SH-SY5Y (cell line): ENCODE measurements around the gene RPS6KA2.

Source experiments
- GATA2 ChIP-seq: IDR thresholded peaks from 2 replicates; pipeline ENCODE4 v1.6.1; 2011; ENCODE audit warnings: mild to moderate bottlenecking, low read depth, low read length
- GATA3 ChIP-seq: IDR thresholded peaks from 2 replicates; pipeline ENCODE4 v1.6.1; 2011; ENCODE audit warnings: low read depth, mild to moderate bottlenecking, low read length, moderate library complexity

The RPS6KA2 gene

GRCh38 chr6:166561771-166562359 is 65.2 kb downstream of the RPS6KA2 start:
- TF ChIP-seq GATA2 = no peak
- no peak for TF ChIP-seq GATA3

GRCh38 chr6:166560222-166560621 is 66.8 kb downstream of the RPS6KA2 start:
- TF ChIP-seq GATA3 (no peak), GATA2 (no peak)

DNA sequence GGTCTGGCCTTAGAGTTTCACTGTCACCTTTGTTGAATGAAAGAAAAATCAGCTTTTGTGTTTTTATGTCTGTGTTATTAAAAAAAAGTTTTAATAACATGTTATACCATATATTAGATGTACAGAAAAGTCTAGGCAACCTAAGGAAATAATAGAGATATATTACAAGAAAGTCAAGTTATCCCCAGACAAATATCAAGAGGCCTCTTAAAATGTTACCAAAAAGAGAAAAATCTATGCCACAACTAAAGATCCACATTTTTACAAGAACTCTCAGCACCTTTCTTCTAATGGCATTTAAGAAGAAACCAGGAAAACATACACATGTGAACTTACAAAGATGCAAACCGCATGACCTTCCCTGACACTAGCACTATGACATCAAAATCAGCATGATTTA is 67.4 kb downstream of the RPS6KA2 start:
- TF ChIP-seq GATA2 (no peak), GATA3 (no peak)

DNA sequence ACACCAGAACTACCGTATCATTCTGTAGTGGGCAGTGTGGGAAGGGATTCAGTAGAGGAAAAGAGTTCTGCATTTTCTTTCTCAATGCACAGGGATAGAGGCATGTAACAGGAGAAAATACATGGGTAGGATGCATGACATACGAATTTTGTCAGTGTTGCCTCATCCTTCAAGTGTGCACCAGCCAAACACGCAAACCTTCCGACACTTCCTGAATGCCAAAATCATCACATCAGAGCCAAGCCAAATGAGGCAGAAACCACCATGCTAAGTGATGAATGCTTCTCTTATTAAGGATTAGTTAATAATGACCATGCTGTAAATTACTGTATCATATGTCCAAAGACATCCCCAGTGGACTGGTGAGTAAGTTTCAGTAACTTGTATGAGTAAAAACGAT is 67.8 kb downstream of the RPS6KA2 start:
- TF ChIP-seq GATA2 = no peak
- no peak for TF ChIP-seq GATA3

DNA sequence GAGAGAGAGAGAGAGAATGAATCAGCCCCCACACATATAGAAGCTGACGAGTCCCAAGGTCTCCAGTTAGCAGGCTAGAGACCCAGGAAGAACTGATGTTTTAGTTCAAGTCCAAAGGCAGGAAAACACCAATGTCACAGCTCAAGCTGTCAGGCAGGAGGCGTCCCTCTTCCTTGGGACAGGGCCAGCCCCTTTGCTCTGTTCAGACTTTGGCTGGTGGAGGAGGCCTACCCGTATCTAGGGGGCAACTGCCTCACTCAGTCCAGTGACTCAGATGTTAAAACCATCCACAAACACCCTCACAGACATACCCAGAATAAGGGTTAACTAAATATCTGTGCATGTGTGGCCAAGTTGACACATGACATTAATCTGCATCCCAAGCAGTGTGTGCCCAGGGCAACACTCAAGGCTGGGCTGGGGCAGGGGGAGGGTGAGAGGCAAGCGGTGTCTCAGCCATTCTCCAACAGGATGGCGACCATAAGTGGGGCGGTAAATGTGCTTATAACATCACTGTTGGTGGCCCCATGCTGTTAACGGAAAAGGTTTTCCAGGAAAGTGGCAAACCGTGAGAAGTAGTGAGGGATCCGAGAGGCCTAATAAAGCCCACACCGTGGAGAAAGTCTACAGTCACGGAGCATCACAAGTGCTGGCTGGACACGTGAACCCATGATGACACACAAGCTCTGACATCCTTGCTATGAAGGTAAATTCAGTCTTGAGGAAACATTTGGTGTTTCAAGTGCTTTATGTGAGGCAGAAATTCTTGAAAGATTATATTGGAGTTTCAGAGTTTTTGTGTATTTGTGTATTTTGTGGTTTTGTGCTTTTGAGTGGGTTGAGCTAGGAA is 68.7 kb downstream of the RPS6KA2 start:
- TF ChIP-seq GATA2 (no peak), GATA3 (no peak)

GRCh38 chr6:166556863-166557322 is 70.2 kb downstream of the RPS6KA2 start:
- TF ChIP-seq GATA2 = no peak
- TF ChIP-seq GATA3 = no peak

- no peak for TF ChIP-seq GATA3
- TF ChIP-seq GATA2 = no peak
These were observed 70.7 kb downstream of the RPS6KA2 start for GRCh38 chr6:166556336-166556735.

- TF ChIP-seq GATA2 = no peak
- TF ChIP-seq GATA3 = no peak
These were observed 72.0 kb downstream of the RPS6KA2 start for GRCh38 chr6:166555086-166555485.

DNA sequence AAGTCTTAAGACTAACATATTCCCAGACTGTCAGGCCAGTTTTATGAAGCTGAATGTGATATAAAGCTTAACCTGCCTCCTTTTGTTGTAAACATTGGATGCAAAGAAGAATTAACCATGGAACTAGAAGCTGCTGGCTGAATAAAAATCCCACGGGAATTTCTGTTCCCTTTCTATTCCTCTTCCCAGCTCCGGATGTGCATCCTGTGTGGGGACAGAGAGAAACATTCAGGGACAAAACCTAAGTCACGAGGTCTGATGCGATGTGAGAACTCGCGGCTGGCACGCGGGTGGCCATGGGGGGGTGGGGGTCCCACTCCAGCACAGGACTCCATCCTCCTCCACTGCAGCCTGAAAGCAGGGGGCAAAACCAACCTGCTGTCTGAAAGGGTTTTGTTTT is 72.7 kb downstream of the RPS6KA2 start:
- TF ChIP-seq GATA2 (no peak), GATA3 (no peak)

DNA sequence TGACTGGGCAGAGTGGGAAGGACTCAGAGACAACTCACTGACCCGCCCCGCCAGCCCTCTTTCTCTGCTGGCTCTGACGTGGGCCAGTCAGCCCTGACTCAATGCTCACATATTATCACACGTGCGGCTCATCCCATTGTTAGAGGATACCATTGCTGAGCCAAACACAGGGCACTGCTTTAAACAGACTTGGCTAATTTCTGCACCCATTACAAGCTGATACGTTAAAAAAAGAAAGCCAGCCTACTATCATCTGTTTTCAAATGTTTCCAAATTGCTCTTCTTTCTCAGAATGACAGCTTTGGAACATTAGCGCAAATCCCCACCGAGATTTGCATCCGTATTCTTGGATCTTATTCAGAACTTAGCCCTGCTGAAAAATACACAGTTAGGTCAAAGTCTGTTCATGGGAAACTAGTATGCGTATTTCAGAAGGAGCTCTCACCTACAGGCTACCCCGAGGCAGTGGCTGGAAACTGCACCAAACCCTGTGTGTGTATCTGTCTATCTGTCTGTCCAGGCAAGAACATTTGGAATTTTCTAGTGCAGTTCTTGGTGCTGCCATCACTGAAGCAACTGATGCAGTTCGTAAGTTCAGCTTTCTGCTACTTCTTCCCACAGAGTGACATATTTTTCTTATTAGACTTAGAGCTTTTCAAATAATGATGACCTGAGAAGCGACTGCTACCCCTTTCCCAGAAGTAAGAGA is 73.3 kb downstream of the RPS6KA2 start:
- no peak for TF ChIP-seq GATA3
- TF ChIP-seq GATA2 = no peak

GRCh38 chr6:166552600-166552999 is 74.5 kb downstream of the RPS6KA2 start:
- no peak for TF ChIP-seq GATA2
- TF ChIP-seq GATA3 = no peak

GRCh38 chr6:166551754-166552495 is 75.1 kb downstream of the RPS6KA2 start:
- TF ChIP-seq GATA3 (no peak), GATA2 (no peak)

- TF ChIP-seq GATA2 = no peak
- TF ChIP-seq GATA3 = no peak
These were observed 80.4 kb downstream of the RPS6KA2 start for GRCh38 chr6:166546653-166547052.
